Ureter (tissue), 1 donor: Measurements from ENCODE around the gene UBXN7. TPM values are rescaled to one million over a fixed set of nuclear protein-coding genes. Genes with fewer than 3 reads are reported as not detected.
"Not testable (repeated sequence)": the region's sequence is repeated elsewhere in the genome, so short reads cannot be mapped to it uniquely, and the experiment has no call there.

Experiments used
- DNase-seq: peaks from one replicate; pipeline ENCODE4 v3.0.0-alpha.2; 2020; ENCODE audit warnings: low spot score
- total RNA-seq: library from RNA; stranded (reverse); gene quantifications from one replicate; pipeline ENCODE4 v1.2.4, GENCODE V29; 2023
- donor health status: DM: yes; HTN: yes; CAD: no.

Gene UBXN7
- total RNA-seq, 1 donor from 2014 or later, result 53.2 TPM

- DNase-seq, result no peak
These were observed 76.6 kb downstream of the UBXN7 start for GRCh38 chr3:196355668-196356067.

- DNase-seq, result no peak
These were observed 78.1 kb downstream of the UBXN7 start for GRCh38 chr3:196354132-196354531.

GRCh38 chr3:196351541-196351940 lies 80.7 kb downstream of the UBXN7 start:
- DNase-seq, result no peak

GRCh38 chr3:196350067-196350466 lies 82.2 kb downstream of the UBXN7 start:
- DNase-seq, result no peak

GRCh38 chr3:196348698-196349097 lies 83.5 kb downstream of the UBXN7 start:
- no peak for DNase-seq

- DNase-seq, result no peak
These were observed 87.6 kb downstream of the UBXN7 start for GRCh38 chr3:196344663-196345062.

GRCh38 chr3:196343917-196344316 lies 88.3 kb downstream of the UBXN7 start:
- not testable (repeated sequence) for DNase-seq

- no peak for DNase-seq
These were observed 91.1 kb downstream of the UBXN7 start for GRCh38 chr3:196341137-196341536.

- no peak for DNase-seq
These were observed 91.8 kb downstream of the UBXN7 start for GRCh38 chr3:196340466-196340865.

- no peak for DNase-seq
These were observed 92.6 kb downstream of the UBXN7 start for GRCh38 chr3:196339493-196340254.

- DNase-seq, result no peak
These were observed 93.2 kb downstream of the UBXN7 start for GRCh38 chr3:196339044-196339443.

GRCh38 chr3:196336319-196337145 lies 95.7 kb downstream of the UBXN7 start:
- no peak for DNase-seq

GRCh38 chr3:196335503-196335948 lies 96.7 kb downstream of the UBXN7 start:
- DNase-seq, result no peak

GRCh38 chr3:196334982-196335381 lies 97.2 kb downstream of the UBXN7 start:
- DNase-seq, result no peak

- DNase-seq, result no peak
These were observed 100.1 kb downstream of the UBXN7 start for GRCh38 chr3:196332168-196332567.

GRCh38 chr3:196327405-196327804 lies 104.8 kb downstream of the UBXN7 start:
- no peak for DNase-seq

- no peak for DNase-seq
These were observed 105.3 kb downstream of the UBXN7 start for GRCh38 chr3:196326936-196327335.

GRCh38 chr3:196323691-196324090 lies 108.5 kb downstream of the UBXN7 start:
- DNase-seq, result no peak

- DNase-seq, result no peak
These were observed 109.2 kb downstream of the UBXN7 start for GRCh38 chr3:196323016-196323415.

GRCh38 chr3:196321162-196321561 lies 111.1 kb downstream of the UBXN7 start:
- no peak for DNase-seq

- no peak for DNase-seq
These were observed 112.1 kb downstream of the UBXN7 start for GRCh38 chr3:196320137-196320536.

- peak; percentile 87 for DNase-seq
These were observed 114.3 kb downstream of the UBXN7 start, which contains the start of gene DYNLT2B for GRCh38 chr3:196317687-196318467. TSS of gene DYNLT2B (minus strand) at chr3:196318240. CDS start at chr3:196318152, 88 bp downstream.
